HAP-1 (cell line): ENCODE results near the gene SPATS2.
"Not testable (repeated sequence)": the region's sequence is repeated elsewhere in the genome, so short reads cannot be mapped to it uniquely, and the experiment has no call there.

Experiments
- DNase-seq, 2 experiments: peaks; one replicate each; pipeline ENCODE4 v3.0.0-alpha.2; 2016 to 2020; ENCODE audit warnings: low spot score in 2 of 2
- H3K27me3 ChIP-seq: fragments of 250-450 bp; sonication (Bioruptor Pico); 2 replicates; pipeline ENCODE4 v1.5.1; 2020; ENCODE audit warnings: low read depth, mild to moderate bottlenecking, moderate library complexity
- H3K36me3 ChIP-seq: fragments of 250-450 bp; sonication (Bioruptor Pico); replicated peaks from 2 replicates; pipeline ENCODE4 v1.5.1; 2020; ENCODE audit warnings: mild to moderate bottlenecking
- H3K4me1 ChIP-seq: fragments of 250-450 bp; sonication (Bioruptor Pico); 2 replicates; pipeline ENCODE4 v1.5.1; 2020; ENCODE audit warnings: mild to moderate bottlenecking
- H3K4me3 ChIP-seq: fragments of 250-450 bp; sonication (Bioruptor Pico); 2 replicates; pipeline ENCODE4 v1.5.1; 2020; ENCODE audit warnings: mild to moderate bottlenecking, moderate library complexity
- H3K9me3 ChIP-seq: fragments of 250-450 bp; sonication (Bioruptor Pico); 2 replicates; pipeline ENCODE4 v1.5.1; 2020; ENCODE audit warnings: mild to moderate bottlenecking, moderate library complexity
- in situ Hi-C: fragments of 300-500 bp; cut with MboI; formaldehyde crosslinking; loops from 3 replicates; pipeline ENCODE4 v1.14.3; 2020; ENCODE audit warnings: low sequenced_read_pairs, inconsistent platforms, mixed read lengths

Gene SPATS2

DNA sequence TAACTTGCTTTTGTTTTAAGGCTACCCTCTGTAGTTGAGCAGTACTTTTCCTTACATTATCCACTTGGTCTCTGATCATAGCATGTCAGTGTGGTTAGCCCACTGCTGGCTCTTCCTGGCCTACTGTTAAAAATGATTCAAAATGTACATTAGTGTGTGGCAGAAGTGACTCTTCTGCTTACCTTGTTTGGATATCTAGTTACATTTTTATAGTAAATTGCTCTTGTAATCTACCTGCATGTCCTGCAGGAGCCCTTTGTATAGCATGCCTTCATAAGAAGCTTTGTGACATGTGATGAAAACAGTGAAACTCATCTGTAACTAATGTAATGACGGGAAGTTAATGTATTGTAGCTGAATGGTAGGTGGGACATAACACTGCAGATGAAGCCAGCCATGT, 8.1 kb downstream of the SPATS2 start:
- in situ Hi-C loops: no loop called here
- Histone ChIP-seq H3K4me3 (no peak overlapping the region), H3K36me3 (no peaks in the 10 kb centered on the region), H3K9me3 (no peaks in the 10 kb centered on the region), H3K4me1 (no peaks in the 10 kb centered on the region), H3K27me3 (no peaks in the 10 kb centered on the region)
- no peak for DNase-seq

DNA sequence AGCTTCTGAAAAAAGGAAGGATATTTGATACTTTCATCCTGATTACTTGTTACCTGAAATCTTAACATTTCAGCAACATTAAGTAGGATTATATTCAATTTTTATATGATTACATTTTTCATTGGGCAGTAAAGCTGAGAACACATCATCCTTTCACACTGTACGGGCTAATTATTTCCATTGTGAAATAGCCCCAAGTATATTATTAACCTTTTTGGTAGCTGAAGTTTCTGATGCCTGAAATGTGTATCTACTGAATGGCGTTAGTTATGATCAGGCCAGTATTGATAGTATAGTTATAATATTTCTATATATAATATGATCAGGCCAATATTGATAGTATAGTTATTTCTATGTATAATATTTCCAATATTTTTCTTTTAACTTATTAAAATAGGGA, 10.1 kb downstream of the SPATS2 start:
- Histone ChIP-seq H3K36me3 (no peaks in the 10 kb centered on the region), H3K4me1 (no peaks in the 10 kb centered on the region), H3K9me3 (no peaks in the 10 kb centered on the region), H3K4me3 (no peak overlapping the region), H3K27me3 (no peaks in the 10 kb centered on the region)
- DNase-seq: no peak
- in situ Hi-C loops: no loop called here

DNA sequence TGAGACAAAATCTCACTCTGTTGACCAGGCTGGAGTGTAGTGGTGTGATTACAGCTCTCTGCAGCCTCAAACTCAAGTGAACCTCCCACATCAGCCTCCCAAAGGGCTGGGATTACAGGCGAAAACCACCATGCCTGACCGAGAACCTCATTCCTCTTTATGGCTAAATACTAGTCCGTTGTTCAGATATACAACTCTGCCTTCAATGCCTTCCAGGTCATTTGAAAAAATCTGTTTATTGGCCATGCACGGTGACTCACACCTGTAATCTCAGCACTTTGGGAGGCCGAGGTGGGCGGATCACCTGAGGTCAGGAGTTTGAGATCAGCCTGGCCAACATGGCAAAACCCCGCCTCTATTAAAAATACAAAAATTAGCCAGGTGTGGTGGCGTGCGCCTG, 12.9 kb downstream of the SPATS2 start:
- H3K4me3 ChIP-seq, H3K9me3 ChIP-seq, DNase-seq, H3K27me3 ChIP-seq, H3K36me3 ChIP-seq, in situ Hi-C loops, H3K4me1 ChIP-seq: not testable (repeated sequence)

DNA sequence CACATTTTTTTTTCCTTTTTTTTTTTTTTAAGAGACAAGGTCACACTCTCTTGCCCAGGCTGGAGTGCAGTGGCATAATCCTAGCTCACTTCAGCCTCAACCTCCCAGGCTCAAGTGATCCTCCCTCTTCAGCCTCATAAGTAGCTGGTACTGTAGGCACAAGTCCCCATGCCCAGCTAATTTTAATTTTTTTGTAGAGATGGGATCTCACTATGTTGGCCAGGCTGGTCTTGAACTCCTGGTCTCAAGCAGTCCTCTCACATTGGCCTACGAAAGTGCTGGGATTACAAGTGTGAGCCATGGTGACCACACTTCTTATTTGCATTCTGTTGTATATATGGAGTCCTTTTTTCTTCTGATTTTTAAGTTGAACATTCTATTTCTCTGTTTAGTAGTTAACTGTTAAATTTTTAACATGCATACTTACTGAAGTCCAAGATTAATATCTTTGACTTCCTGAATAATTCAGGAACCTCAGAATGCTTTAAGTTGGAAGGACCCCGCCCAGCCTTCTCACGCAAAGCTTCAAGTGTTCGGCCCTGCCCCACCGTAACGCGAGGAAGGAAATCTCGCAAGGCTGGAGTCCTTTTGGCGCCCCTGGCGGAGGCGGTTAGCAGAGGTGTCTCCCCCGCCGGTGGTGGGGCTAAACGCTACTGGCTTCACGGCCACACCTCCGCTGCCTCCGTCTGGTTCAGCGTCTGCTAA, 21.6 kb downstream of the SPATS2 start:
- Histone ChIP-seq H3K4me3 (no peak overlapping the region), H3K9me3 (no peaks in the 10 kb centered on the region), H3K36me3 (no peaks in the 10 kb centered on the region), H3K4me1 (no peaks in the 10 kb centered on the region), H3K27me3 (no peaks in the 10 kb centered on the region)
- no peak for DNase-seq
- in situ Hi-C loops: no loop called here

DNA sequence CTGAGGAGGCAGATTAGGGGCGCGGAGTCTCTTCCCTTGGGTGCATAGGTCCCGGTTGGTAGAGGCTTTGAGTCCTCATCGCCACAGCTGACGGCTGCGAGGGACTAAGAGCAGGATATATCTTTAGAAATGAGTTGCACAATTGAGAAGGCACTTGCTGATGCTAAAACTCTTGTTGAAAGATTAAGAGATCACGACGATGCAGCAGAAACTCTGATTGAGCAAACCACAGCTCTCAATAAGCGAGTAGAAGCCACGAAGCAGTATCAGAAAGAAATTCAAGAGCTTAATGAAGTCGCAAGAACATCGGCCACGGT, 22.1 kb downstream of the SPATS2 start:
- Histone ChIP-seq H3K4me3 (no peak overlapping the region), H3K4me1 (no peaks in the 10 kb centered on the region), H3K27me3 (no peaks in the 10 kb centered on the region), H3K9me3 (no peaks in the 10 kb centered on the region), H3K36me3 (no peaks in the 10 kb centered on the region)
- no peak for DNase-seq
- in situ Hi-C loops: no loop called here

DNA sequence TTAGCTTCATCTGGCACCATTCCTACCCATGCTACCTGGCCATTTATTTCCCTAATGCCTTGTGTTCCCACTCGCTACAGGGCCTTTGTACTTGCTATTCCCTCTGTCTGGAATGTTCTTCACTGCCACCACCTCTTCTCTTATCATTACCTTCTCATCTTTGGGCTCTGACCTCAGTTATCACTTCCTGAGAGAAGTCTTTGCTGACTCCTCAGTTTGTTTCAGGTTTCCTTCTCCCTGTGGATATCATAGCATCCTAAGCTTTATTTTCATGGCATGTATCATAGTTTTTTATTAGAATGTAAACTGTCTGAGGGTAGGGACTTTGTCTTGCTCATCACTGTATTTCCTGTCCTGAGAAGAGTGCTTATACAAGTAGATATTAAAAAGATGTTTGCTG, 29.7 kb downstream of the SPATS2 start:
- H3K4me1 ChIP-seq: no peaks in the 10 kb centered on the region
- DNase-seq: no peak
- in situ Hi-C loops: no loop called here
- H3K36me3 ChIP-seq: no peaks in the 10 kb centered on the region
- no peaks in the 10 kb centered on the region for H3K27me3 ChIP-seq
- no peak overlapping the region for H3K4me3 ChIP-seq
- no peaks in the 10 kb centered on the region for H3K9me3 ChIP-seq

DNA sequence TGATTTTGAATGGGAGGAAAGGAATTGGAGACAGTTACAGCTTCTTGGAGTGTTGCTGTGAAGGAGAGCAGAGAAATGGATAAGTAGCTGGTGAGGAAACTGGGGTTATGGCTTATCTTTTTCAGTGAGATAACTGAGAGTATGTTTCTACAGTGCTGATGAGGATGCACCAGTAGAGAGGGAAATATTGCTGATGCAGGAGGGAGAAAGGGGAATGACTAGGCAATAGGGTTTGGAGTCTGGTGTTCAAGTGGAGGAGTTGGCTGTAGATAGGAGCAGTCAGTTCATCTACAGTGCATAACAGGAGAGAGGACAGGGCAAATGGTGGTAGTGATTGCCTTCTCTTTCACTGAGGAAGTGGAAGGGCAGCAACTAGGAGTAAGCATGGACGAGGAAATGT, 33.0 kb downstream of the SPATS2 start:
- in situ Hi-C loops: no loop called here
- DNase-seq: no peak
- H3K27me3 ChIP-seq: no peaks in the 10 kb centered on the region
- no peaks in the 10 kb centered on the region for H3K36me3 ChIP-seq
- peaks cover 5% of the 10 kb centered on the region for H3K4me1 ChIP-seq
- no peak overlapping the region for H3K4me3 ChIP-seq
- H3K9me3 ChIP-seq: no peaks in the 10 kb centered on the region

DNA sequence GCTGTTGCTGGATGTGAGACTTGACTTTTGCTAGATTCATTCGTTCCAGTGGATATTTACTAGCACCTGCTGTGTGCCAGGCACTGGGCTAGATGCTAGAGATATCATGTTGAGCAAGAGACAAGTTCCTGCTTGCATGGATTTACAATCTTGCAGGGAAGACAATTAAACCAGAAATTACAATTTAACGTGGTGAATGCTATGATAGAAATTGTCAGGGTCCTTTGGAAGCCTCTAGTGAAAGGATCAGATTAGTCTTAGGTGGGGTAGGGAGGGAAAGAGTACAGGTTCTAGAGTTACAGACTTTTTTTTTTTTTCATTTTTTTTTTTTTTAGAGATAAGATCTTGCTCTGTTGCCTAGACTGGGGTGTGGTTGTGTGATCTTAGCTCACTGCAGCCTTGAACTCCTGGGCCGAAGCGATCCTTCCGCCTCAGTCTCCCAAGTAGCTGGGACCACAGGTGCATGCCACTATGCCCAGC, 36.7 kb downstream of the SPATS2 start:
- H3K4me1 ChIP-seq: peaks cover 5% of the 10 kb centered on the region
- H3K36me3 ChIP-seq: no peaks in the 10 kb centered on the region
- no peak for DNase-seq
- no peaks in the 10 kb centered on the region for H3K27me3 ChIP-seq
- in situ Hi-C loops: no loop called here
- no peaks in the 10 kb centered on the region for H3K9me3 ChIP-seq
- no peak overlapping the region for H3K4me3 ChIP-seq

DNA sequence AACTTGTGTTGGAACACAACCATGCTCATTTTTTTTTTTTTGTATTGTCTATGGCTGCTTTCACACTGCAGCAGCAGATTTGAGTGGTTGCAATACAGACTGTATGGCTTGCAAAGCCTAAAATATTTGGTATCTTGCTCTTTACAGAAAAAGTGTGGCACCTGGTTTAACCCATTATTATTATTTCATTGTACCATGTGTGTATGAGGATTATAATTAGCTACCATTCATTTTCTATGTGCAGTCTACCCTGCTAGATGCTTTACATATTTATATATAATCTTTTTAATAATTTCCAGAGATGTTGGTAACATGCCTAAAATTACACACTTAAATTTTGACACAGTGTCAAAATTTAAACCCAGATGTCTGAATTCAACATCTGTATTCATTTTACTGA, 37.7 kb downstream of the SPATS2 start:
- Histone ChIP-seq H3K27me3 (no peaks in the 10 kb centered on the region), H3K4me1 (peaks cover 5% of the 10 kb centered on the region), H3K36me3 (no peaks in the 10 kb centered on the region), H3K9me3 (no peaks in the 10 kb centered on the region), H3K4me3 (no peak overlapping the region)
- DNase-seq: no peak
- in situ Hi-C loops: no loop called here

DNA sequence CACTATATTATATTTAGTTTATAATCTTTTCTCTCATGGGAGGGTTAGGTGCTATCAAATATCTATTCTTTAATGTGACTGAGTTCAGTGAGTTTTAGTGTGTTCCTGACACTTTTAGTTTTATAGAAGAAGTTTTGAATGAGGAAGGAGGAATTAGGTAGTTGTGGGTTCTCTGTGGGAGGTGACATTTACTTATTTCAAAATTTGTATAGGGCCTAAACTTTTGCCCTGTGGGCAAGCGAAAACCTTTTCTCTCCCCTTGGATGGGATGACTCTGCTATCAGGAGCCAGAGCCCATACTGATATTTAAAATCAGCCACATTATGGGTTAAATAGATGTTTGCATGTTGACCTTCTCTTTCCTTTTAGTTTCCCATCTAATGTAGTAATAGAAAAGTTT, 43.6 kb downstream of the SPATS2 start:
- in situ Hi-C loops: no loop called here
- DNase-seq: no peak
- Histone ChIP-seq H3K4me1 (no peaks in the 10 kb centered on the region), H3K9me3 (no peaks in the 10 kb centered on the region), H3K4me3 (no peak overlapping the region), H3K36me3 (no peaks in the 10 kb centered on the region), H3K27me3 (no peaks in the 10 kb centered on the region)

DNA sequence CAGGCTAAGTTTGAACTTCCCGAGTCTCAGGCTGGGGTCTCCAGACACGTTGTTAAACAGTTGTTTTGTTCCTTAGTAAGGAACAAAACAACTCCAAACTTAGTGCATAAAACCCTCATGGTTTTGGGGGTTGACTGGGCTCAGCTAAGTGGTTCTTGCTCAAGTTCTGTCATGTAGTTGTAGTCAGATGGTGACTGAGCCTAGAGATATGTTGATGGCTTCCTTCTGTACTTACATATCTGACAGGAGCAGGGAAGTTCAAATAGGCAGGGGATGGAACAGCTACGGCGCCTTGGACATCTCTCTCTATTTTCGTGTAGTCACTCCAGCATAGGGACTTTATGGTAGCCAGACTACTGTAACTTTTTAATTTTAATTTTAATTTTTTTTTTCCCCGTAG, 45.7 kb downstream of the SPATS2 start:
- Histone ChIP-seq H3K9me3 (no peaks in the 10 kb centered on the region), H3K27me3 (no peaks in the 10 kb centered on the region), H3K36me3 (no peaks in the 10 kb centered on the region), H3K4me1 (no peaks in the 10 kb centered on the region), H3K4me3 (no peak overlapping the region)
- in situ Hi-C loops: no loop called here
- no peak for DNase-seq

DNA sequence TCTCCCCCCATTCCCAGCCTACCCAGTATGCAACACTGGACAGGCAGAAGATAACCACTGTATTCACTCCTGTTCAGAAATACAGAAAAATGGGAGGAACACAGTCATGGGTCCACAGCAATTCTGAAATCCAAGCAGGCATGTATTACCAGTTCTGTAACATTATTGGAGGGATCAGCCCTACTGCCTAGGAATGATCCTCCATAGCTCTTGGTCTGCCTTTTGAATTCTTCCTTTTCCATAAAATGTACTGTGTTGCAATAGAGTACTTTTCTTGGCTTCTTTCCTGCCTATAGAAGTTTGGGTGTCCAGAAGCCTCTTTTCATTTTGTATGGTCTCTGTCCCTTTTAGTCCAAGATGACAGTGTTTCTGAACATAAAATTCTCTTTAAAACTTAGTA, 46.5 kb downstream of the SPATS2 start:
- Histone ChIP-seq H3K9me3 (no peaks in the 10 kb centered on the region), H3K4me1 (peaks cover 6% of the 10 kb centered on the region), H3K4me3 (no peak overlapping the region), H3K27me3 (no peaks in the 10 kb centered on the region), H3K36me3 (no peaks in the 10 kb centered on the region)
- in situ Hi-C loops: no loop called here
- no peak for DNase-seq

DNA sequence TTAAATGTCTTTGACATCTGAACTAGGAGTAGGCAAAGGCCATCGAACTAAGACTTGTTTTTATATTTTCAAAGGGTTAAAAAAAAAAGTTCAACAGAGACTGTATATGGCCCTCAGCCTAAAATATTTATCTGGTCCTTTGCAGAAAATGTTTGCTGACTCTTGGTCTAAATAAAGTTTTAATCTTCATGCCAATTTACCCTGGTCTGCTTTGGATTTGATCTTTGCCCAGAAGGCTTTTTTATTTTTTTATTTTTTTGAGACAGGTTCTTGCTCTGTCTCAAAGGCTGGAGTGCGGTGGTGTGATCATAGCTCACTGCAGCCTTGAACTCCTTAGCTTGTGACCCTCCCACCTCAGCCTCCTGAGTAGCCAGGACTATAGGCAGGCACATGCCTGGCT, 47.1 kb downstream of the SPATS2 start:
- no peaks in the 10 kb centered on the region for H3K27me3 ChIP-seq
- H3K36me3 ChIP-seq: no peaks in the 10 kb centered on the region
- no peak overlapping the region for H3K4me3 ChIP-seq
- peaks cover 12% of the 10 kb centered on the region for H3K4me1 ChIP-seq
- no peak for DNase-seq
- in situ Hi-C loops: no loop called here
- H3K9me3 ChIP-seq: no peaks in the 10 kb centered on the region

DNA sequence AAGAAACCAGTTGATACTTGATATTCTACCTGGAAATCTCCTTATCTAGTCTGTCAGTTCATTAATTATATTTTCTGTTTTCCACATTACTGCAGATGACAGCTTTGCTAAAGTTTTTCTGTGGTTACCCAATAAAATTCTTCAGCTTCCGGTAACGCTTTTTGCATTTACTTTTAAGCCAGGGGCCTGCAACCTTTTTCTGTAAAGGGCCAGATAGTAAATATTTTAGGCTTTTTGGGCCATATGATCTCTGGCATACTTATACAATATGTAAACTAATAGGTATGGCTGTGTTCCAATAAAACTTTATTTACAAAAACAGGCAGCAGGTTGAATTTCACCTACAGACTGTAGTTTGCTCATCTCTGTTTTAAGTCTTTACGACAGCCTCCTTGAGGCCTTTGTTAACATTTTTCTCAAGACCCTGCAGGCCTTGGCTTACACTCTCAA, 48.3 kb downstream of the SPATS2 start:
- no peaks in the 10 kb centered on the region for H3K9me3 ChIP-seq
- H3K4me1 ChIP-seq: peaks cover 20% of the 10 kb centered on the region
- H3K36me3 ChIP-seq: no peaks in the 10 kb centered on the region
- no peaks in the 10 kb centered on the region for H3K27me3 ChIP-seq
- no peak for DNase-seq
- in situ Hi-C loops: no loop called here
- H3K4me3 ChIP-seq: no peak overlapping the region

DNA sequence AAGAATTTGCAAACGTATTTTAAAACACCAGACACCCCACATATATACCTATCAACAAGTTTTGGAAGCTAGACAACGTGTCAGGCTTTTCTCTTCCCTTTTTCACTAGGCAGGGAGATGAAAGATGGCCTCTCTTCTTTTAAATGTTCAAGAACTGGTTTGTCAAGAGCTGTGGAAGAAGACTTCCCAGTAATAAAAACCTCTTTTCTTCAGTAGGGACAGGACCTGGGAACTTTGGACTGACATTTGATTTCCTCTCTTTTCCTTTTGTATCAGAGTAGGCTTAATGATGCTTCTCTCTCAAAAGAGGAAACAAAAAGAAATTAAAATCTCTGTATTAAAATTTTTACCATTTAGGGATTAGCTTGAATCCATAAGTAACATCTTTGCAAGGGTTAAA, 49.6 kb downstream of the SPATS2 start:
- in situ Hi-C loops: no loop called here
- Histone ChIP-seq H3K36me3 (no peaks in the 10 kb centered on the region), H3K4me1 (peaks cover 20% of the 10 kb centered on the region), H3K4me3 (no peak overlapping the region), H3K27me3 (no peaks in the 10 kb centered on the region), H3K9me3 (no peaks in the 10 kb centered on the region)
- DNase-seq: no peak
